Endothelial cell of umbilical vein (primary cell): ENCODE measurements around the gene CX3CR1. TPM values are rescaled to one million over a fixed set of nuclear protein-coding genes. Genes with fewer than 3 reads are reported as not detected.

ENCODE experiments used
- BruUV-seq: library from RNA; stranded (reverse); fragments of 400-500 nt; replicated peaks from 2 replicates; lab custom pipeline; 2021; lab: Mats Ljungman, UMichigan
- CTCF ChIA-PET: fragments of 300-600, 350-600 bp; sonication (Branson Sonifier 250); formaldehyde crosslinking; loops from one replicate; lab custom pipeline; 2021; ENCODE audit warnings: antibody characterized with exemption, inconsistent platforms; lab: Charles Lee
- POLR2A ChIA-PET: fragments of 300-600, 350-600 bp; sonication (Branson Sonifier 250); formaldehyde crosslinking; loops from one replicate; lab custom pipeline; 2021; ENCODE audit warnings: antibody characterized with exemption, inconsistent platforms; lab: Charles Lee
- DNase-seq: peaks from one replicate; pipeline ENCODE4 v3.0.0-alpha.2; 2011; ENCODE audit warnings: low read depth, low spot score
- FAIRE-seq: peaks from 2 replicates; lab custom pipeline; 2011; peaks lifted over from hg19 to GRCh38; lab: Jason Lieb, UNC
- H2AFZ ChIP-seq: 2 replicates; pipeline ENCODE4 v1.6.0; 2012; ENCODE audit warnings: low read depth, low read length, control low read depth, inconsistent platforms
- H3K27ac ChIP-seq: 2 replicates; pipeline ENCODE4 v1.5.1; 2011; ENCODE audit warnings: low read depth, mild to moderate bottlenecking, control low read depth, low read length, moderate library complexity; ENCODE audit not compliant: insufficient read depth
- H3K27me3 ChIP-seq, 2 experiments: 2 replicates each; pipeline versions ENCODE4 v1.6.0 to v1.6.1; 2011; ENCODE audit warnings: low read length in 2 of 2, mixed read lengths in 1 of 2; ENCODE audit not compliant: control insufficient read depth in 2 of 2, insufficient read depth in 2 of 2
- H3K36me3 ChIP-seq, 2 experiments: 2 replicates in 1 of 2; 3 replicates in 1 of 2; pipeline ENCODE4 v1.5.1; 2011; ENCODE audit warnings: low read length in 2 of 2, mild to moderate bottlenecking in 1 of 2, moderate library complexity in 1 of 2; ENCODE audit not compliant: control insufficient read depth in 2 of 2, insufficient read depth in 2 of 2; ENCODE audit errors: extremely low read depth in 1 of 2
- H3K4me1 ChIP-seq: 3 replicates; pipeline ENCODE4 v1.5.1; 2011; ENCODE audit warnings: mild to moderate bottlenecking, low read length; ENCODE audit not compliant: control insufficient read depth, insufficient read depth; ENCODE audit errors: extremely low read depth
- H3K4me2 ChIP-seq: 2 replicates; pipeline ENCODE4 v1.6.1; 2011; ENCODE audit warnings: low read length, control low read depth, mixed read lengths; ENCODE audit not compliant: insufficient read depth
- H3K4me3 ChIP-seq, 3 experiments: fragments of 200-600 bp in 1 of 3; sonication (generic), shearing (Covaris generic) in 1 of 3; replicated peaks in 1 of 3; 2 replicates each; pipeline ENCODE4 v1.5.1; 2011 to 2016; ENCODE audit warnings: control low read depth in 3 of 3, low read length in 3 of 3, mild to moderate bottlenecking in 2 of 3, inconsistent platforms in 1 of 3, low read depth in 1 of 3, moderate library complexity in 1 of 3; ENCODE audit not compliant: insufficient read depth in 1 of 3
- H3K79me2 ChIP-seq: 2 replicates; pipeline ENCODE4 v1.6.0; 2012; ENCODE audit warnings: low read length, inconsistent platforms; ENCODE audit not compliant: control insufficient read depth, insufficient read depth
- H3K9ac ChIP-seq: replicated peaks from 2 replicates; pipeline ENCODE3; 2011; ENCODE audit warnings: low read length, control low read depth; ENCODE audit not compliant: insufficient read depth; ENCODE audit errors: extremely low read depth
- H3K9me1 ChIP-seq: replicated peaks from 3 replicates; pipeline ENCODE4 v1.6.0; 2011; ENCODE audit warnings: mild to moderate bottlenecking, low read length; ENCODE audit not compliant: control insufficient read depth, insufficient read depth; ENCODE audit errors: extremely low read depth
- H3K9me3 ChIP-seq: replicated peaks from 2 replicates; pipeline ENCODE4 v1.5.1; 2012; ENCODE audit warnings: low read length, inconsistent platforms; ENCODE audit not compliant: control insufficient read depth, insufficient read depth
- H4K20me1 ChIP-seq: replicated peaks from 2 replicates; pipeline ENCODE3; 2011; ENCODE audit warnings: mild to moderate bottlenecking, low read length; ENCODE audit not compliant: control insufficient read depth, insufficient read depth; ENCODE audit errors: extremely low read depth
- EZH2 ChIP-seq: IDR thresholded peaks from 2 replicates; pipeline ENCODE4 v1.6.1; 2012; ENCODE audit warnings: borderline replicate concordance, low read depth, mild to moderate bottlenecking, moderate library complexity, low read length, inconsistent platforms; ENCODE audit not compliant: severe bottlenecking
- FOS ChIP-seq: IDR thresholded peaks from 2 replicates; pipeline ENCODE4 v1.6.1; 2011; ENCODE audit warnings: mild to moderate bottlenecking, low read length, moderate library complexity, borderline replicate concordance; ENCODE audit not compliant: insufficient read depth
- GATA2 ChIP-seq: IDR thresholded peaks from 2 replicates; pipeline ENCODE4 v1.7.0; 2011; ENCODE audit warnings: low read depth, mild to moderate bottlenecking, moderate library complexity, mixed read lengths, low read length; ENCODE audit not compliant: insufficient read length, insufficient read depth
- JUN ChIP-seq: IDR thresholded peaks from 2 replicates; pipeline ENCODE4 v1.6.1; 2011; ENCODE audit warnings: borderline replicate concordance, low read depth; ENCODE audit not compliant: insufficient read length, insufficient read depth
- MAX ChIP-seq: IDR thresholded peaks from 2 replicates; pipeline ENCODE4 v1.6.1; 2011; ENCODE audit not compliant: insufficient read depth, insufficient read length
- MYC ChIP-seq: IDR thresholded peaks from one replicate; pipeline ENCODE4 v1.6.1; 2011; ENCODE audit warnings: mild to moderate bottlenecking, low read depth, low read length
- POLR2A ChIP-seq: IDR thresholded peaks from 2 replicates; pipeline ENCODE4 v1.6.1; 2012; ENCODE audit warnings: low read depth, mild to moderate bottlenecking, control low read depth, low read length
- POLR2AphosphoS5 ChIP-seq: IDR thresholded peaks from 2 replicates; pipeline ENCODE4 v1.6.1; 2012; ENCODE audit warnings: low read depth, mild to moderate bottlenecking, control low read depth, low read length, moderate library complexity; ENCODE audit not compliant: insufficient read depth
- dilution Hi-C: fragments of 300-500 bp; cut with MboI; formaldehyde crosslinking; loops from one replicate; pipeline ENCODE4 v1.15.0; 2019; ENCODE audit warnings: low sequenced_read_pairs; ENCODE audit not compliant: extremely low pct_ligation_motif_present
- intact Hi-C: fragments of 100-400 bp; cut with micrococcal nuclease; formaldehyde crosslinking; loops from one replicate; pipeline ENCODE4 v1.10.0; 2022
- polyA plus RNA-seq, 4 experiments: library from polyadenylated mRNA; depleted of rRNA in 3 of 4; stranded (reverse) in 3 of 4; unstranded in 1 of 4; fragments of >200 nt; gene quantifications; 2 replicates each; pipeline versions ENCODE4 v1.2.1 to v1.2.3, GENCODE V29; 2011 to 2012; ENCODE audit warnings: missing spikeins in 1 of 4
- total RNA-seq: library from RNA; stranded (reverse); gene quantifications from 2 replicates; pipeline ENCODE4 v1.2.3, GENCODE V29; 2021
- TF ChIP-seq, protein P1 (sequence below), 2 donors: IDR thresholded peaks; 1 replicate in 1 of 2; 2 replicates in 1 of 2; pipeline ENCODE4 v1.5.1; 2011; ENCODE audit warnings: low read length in 2 of 2, mild to moderate bottlenecking in 2 of 2, moderate library complexity in 2 of 2, control low read depth in 1 of 2, inconsistent platforms in 1 of 2, low read depth in 1 of 2; ENCODE audit not compliant: insufficient read depth in 1 of 2; ENCODE audit errors: extremely low read depth in 1 of 2

Gene CX3CR1
- total and polyA plus RNA-seq, 2 donors (not counting 3 experiments of a cell fraction or from before 2014, with no cell fraction given): not detected

GRCh38 chr3:39237027-39237426 is 42.8 kb downstream of the CX3CR1 start:
- Histone ChIP-seq H3K4me2 (no peak overlapping the region), H2AFZ (no peak overlapping the region), H3K9me1 (no peaks in the 10 kb centered on the region), H3K9me3 (no peaks in the 10 kb centered on the region), H3K4me3 (no peak overlapping the region), H3K79me2 (no peaks in the 10 kb centered on the region), H3K27ac (no peak overlapping the region), H4K20me1 (no peaks in the 10 kb centered on the region), H3K27me3 (peaks cover 18 to 30% of the 10 kb centered on the region in 2 experiments), H3K36me3 (no peaks in the 10 kb centered on the region), H3K4me1 (no peaks in the 10 kb centered on the region), H3K9ac (no peak overlapping the region)
- dilution Hi-C loops: no loop called here
- POLR2A ChIA-PET: no interaction called here
- no TSS peak for BruUV-seq
- CTCF ChIA-PET: no interaction called here
- TF ChIP-seq POLR2A: no peak
- TF ChIP-seq MAX: no peak
- intact Hi-C loops: no loop called here
- no peak for DNase-seq
- no peak for FAIRE-seq

DNA sequence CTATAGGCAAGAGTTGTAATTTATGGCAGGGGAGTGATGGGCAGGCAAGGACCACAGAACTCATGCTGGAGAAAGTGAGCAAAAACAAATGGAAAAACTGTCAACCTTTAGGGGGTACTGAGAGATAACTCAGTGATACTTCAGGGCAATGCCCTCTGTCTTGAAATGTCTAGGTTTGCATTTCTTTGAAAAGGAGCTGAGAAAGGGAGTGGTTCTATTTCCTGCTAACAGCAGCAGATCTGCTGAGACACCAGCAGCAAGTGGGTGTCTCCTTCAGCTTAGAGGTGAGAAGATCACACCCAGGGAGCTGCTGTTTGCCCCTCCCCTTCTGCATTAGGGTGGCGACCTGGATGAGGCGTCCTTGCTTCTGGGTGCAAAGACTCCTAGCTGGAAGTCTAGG is 45.2 kb downstream of the CX3CR1 start:
- ChIA-PET CTCF (interaction anchor here (1.5 to 2.2 kb wide), 2 partner anchors 11 kb away, joined by 5 read pairs; no protein-coding TSS in a partner anchor), POLR2A (no interaction called here)
- Histone ChIP-seq H3K9me3 (no peaks in the 10 kb centered on the region), H3K9ac (no peak overlapping the region), H3K27ac (no peak overlapping the region), H3K9me1 (no peaks in the 10 kb centered on the region), H2AFZ (no peak overlapping the region), H3K4me3 (no peak overlapping the region), H3K36me3 (no peaks in the 10 kb centered on the region), H4K20me1 (no peaks in the 10 kb centered on the region), H3K4me2 (no peak overlapping the region), H3K79me2 (no peaks in the 10 kb centered on the region), H3K27me3 (peaks cover 23 to 36% of the 10 kb centered on the region in 2 experiments), H3K4me1 (no peaks in the 10 kb centered on the region)
- dilution Hi-C loops: no loop called here
- FAIRE-seq: no peak
- intact Hi-C loops: no loop called here
- TF ChIP-seq MAX (no peak), FOS (no peak), JUN (no peak), GATA2 (no peak), EZH2 (no peak), MYC (no peak), POLR2AphosphoS5 (no peak), POLR2A (no peak)
- TF ChIP-seq, protein P1, sequence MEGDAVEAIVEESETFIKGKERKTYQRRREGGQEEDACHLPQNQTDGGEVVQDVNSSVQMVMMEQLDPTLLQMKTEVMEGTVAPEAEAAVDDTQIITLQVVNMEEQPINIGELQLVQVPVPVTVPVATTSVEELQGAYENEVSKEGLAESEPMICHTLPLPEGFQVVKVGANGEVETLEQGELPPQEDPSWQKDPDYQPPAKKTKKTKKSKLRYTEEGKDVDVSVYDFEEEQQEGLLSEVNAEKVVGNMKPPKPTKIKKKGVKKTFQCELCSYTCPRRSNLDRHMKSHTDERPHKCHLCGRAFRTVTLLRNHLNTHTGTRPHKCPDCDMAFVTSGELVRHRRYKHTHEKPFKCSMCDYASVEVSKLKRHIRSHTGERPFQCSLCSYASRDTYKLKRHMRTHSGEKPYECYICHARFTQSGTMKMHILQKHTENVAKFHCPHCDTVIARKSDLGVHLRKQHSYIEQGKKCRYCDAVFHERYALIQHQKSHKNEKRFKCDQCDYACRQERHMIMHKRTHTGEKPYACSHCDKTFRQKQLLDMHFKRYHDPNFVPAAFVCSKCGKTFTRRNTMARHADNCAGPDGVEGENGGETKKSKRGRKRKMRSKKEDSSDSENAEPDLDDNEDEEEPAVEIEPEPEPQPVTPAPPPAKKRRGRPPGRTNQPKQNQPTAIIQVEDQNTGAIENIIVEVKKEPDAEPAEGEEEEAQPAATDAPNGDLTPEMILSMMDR (IDR thresholded peaks at IDR 0.05; ENCODE audit: extremely low read depth in 1 of 2, insufficient read depth in 1 of 2, low read depth in 1 of 2, low read length in 2 of 2): no peak
- no peak for DNase-seq
- no TSS peak for BruUV-seq
